ENCODE measurements around the gene MED14. TPM values are rescaled to one million over a fixed set of nuclear protein-coding genes. Genes with fewer than 3 reads are reported as not detected.

The MED14 gene
- total and polyA plus RNA-seq, 2 of the 13 experiments (the other 11 are each of a cell fraction or from before 2014, with no cell fraction given): 10.2 to 16.3 TPM

DNA sequence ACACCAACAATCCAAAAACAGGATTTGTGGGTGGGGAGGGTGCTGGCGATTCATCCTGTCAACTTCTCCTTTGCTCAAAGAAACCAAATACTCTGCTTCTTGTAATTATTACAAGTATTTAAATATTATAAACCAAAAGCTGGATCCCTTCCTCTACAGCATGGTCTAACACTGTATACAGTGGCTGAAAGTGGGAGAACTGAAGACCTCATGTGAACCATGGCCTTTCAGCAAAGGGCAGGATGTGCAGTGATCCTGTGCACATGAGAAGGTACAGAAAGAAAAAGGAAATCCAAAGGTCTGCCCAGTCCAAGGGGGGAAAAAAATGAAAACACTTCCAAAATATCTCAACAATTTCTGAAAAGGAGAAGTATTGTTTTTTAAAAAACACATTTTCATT is 82.7 kb downstream of the MED14 start:
- H3K4me3 ChIP-seq (replicated peaks in 1 of 3; ENCODE audit: insufficient read depth in 1 of 3, low read depth in 2 of 3, low read length in 3 of 3): no peak overlapping the region
- BruUV-seq (replicated peaks): no TSS peak
- H2AFZ ChIP-seq (ENCODE audit: low read length): no peak overlapping the region
- ChIA-PET CTCF (ENCODE audit: low intra/inter-chr PET ratio, low total read pairs) (no interaction called here), POLR2A (no interaction called here)
- 96% methylated on average over 1 of the region's 1 CpG for WGBS (ENCODE audit: low lambda C conversion rate)
- FAIRE-seq (no peak), DNase-seq (ENCODE audit: low spot score) (no peak), ATAC-seq (no peak)
- no peaks in the 10 kb centered on the region for H4K20me1 ChIP-seq (ENCODE audit: insufficient read depth, low read length)
- H3K27me3 ChIP-seq (ENCODE audit: control insufficient read depth in 1 of 2, insufficient read depth in 2 of 2, low read length in 2 of 2): no peaks in the 10 kb centered on the region
- no peak overlapping the region for H3K9ac ChIP-seq (ENCODE audit: insufficient read depth, low read depth, low read length)
- H3K27ac ChIP-seq (ENCODE audit: extremely low read length, insufficient read depth, low read length): no peak overlapping the region
- H3K4me2 ChIP-seq (ENCODE audit: low read depth, low read length): no peak overlapping the region
- H3K36me3 ChIP-seq (replicated peaks in 1 of 2; ENCODE audit: control insufficient read depth in 1 of 2, insufficient read depth in 2 of 2, low read length in 2 of 2): peaks cover 0 to 9% of the 10 kb centered on the region in 2 experiments; a peak in 2 of 5 replicates
- intact Hi-C loops (cut with micrococcal nuclease; ENCODE audit: unreplicated experiment) (loop anchor here (5.0 kb wide), 2 partner anchors 140 to 370 kb away; no protein-coding TSS in a partner anchor), in situ Hi-C loops (cut with HindIII; ENCODE audit: extremely low pct_ligation_motif_present, low pct_unique_long_range_greater_than_20kb) (no loop called here)
- H3K79me2 ChIP-seq (ENCODE audit: insufficient read depth, low read length): no peaks in the 10 kb centered on the region
- no peak for TF ChIP-seq TBL1XR1 (IDR thresholded peaks at IDR 0.05; ENCODE audit: borderline replicate concordance, low read length, partially characterized antibody)
- no peak for TF ChIP-seq MTA1 (CRISPR knock-in tag; IDR thresholded peaks at IDR 0.05; ENCODE audit: borderline replicate concordance)
- no peak for TF ChIP-seq ZNF501 (CRISPR knock-in tag; IDR thresholded peaks at IDR 0.05)
- no peak for TF ChIP-seq ZNF274 (CRISPR knock-in tag; IDR thresholded peaks at IDR 0.05)
- TF ChIP-seq ZNF224 (CRISPR knock-in tag; IDR thresholded peaks at IDR 0.05): no peak
- H3K9me3 ChIP-seq (ENCODE audit: low read length): no peaks in the 10 kb centered on the region
- no peaks in the 10 kb centered on the region for H3K4me1 ChIP-seq (ENCODE audit: insufficient read depth, low read length)

DNA sequence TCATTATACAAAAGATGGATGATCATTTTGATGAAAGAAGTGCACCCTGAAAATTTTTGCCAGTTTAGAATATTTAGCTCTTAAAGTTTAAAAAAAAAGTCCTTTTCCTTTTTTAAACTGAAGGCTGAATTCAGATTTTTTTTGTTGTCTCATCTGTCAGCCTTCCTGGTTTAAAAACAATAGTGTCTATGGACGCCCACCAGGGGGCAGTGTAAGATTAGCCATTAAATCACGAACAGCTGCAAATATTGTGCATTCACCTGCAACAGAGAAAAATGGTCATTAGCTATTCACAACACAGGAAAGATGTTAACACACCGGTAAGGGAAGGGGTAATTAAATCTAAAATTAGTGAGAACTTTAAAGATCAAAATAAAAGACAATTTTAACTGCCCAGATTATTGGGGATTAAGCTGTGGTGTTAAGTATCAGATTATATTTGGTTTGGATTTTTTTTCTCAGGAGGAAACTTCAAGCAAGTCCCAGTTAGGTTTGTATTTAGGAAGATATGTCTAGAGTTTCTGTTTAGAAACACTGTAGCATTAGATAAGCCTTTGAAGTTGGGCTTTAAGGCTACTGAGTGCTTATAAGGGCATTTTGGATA is 83.6 kb downstream of the MED14 start:
- Histone ChIP-seq H3K27me3 (ENCODE audit: control insufficient read depth in 1 of 2, insufficient read depth in 2 of 2, low read length in 2 of 2) (no peaks in the 10 kb centered on the region), H3K4me3 (replicated peaks in 1 of 3; ENCODE audit: insufficient read depth in 1 of 3, low read depth in 2 of 3, low read length in 3 of 3) (no peak overlapping the region), H3K4me1 (ENCODE audit: insufficient read depth, low read length) (no peaks in the 10 kb centered on the region), H3K9me3 (ENCODE audit: low read length) (no peaks in the 10 kb centered on the region), H4K20me1 (ENCODE audit: insufficient read depth, low read length) (no peaks in the 10 kb centered on the region), H3K36me3 (replicated peaks in 1 of 2; ENCODE audit: control insufficient read depth in 1 of 2, insufficient read depth in 2 of 2, low read length in 2 of 2) (peaks cover 0 to 5% of the 10 kb centered on the region in 2 experiments; a peak in 1 of 5 replicates), H3K4me2 (ENCODE audit: low read depth, low read length) (no peak overlapping the region), H2AFZ (ENCODE audit: low read length) (no peak overlapping the region), H3K79me2 (ENCODE audit: insufficient read depth, low read length) (peaks cover 2% of the 10 kb centered on the region), H3K27ac (ENCODE audit: extremely low read length, insufficient read depth, low read length) (no peak overlapping the region), H3K9ac (ENCODE audit: insufficient read depth, low read depth, low read length) (no peak overlapping the region)
- no TSS peak for BruUV-seq (replicated peaks)
- CTCF ChIA-PET (ENCODE audit: low intra/inter-chr PET ratio, low total read pairs): interaction anchor here (1.2 kb wide), 1 partner anchor 142 kb away, joined by 6 read pairs; no protein-coding TSS in a partner anchor
- WGBS (ENCODE audit: low lambda C conversion rate): 7% methylated on average over 3 of the region's 3 CpGs
- FAIRE-seq (no peak), ATAC-seq (no peak), DNase-seq (ENCODE audit: low spot score) (peak; percentile 52)
- POLR2A ChIA-PET: no interaction called here
- intact Hi-C loops (cut with micrococcal nuclease; ENCODE audit: unreplicated experiment) (loop anchor here (5.0 kb wide), 2 partner anchors 141 to 371 kb away; no protein-coding TSS in a partner anchor), in situ Hi-C loops (cut with HindIII; ENCODE audit: extremely low pct_ligation_motif_present, low pct_unique_long_range_greater_than_20kb) (no loop called here)
- no peak for TF ChIP-seq SMYD3 (CRISPR knock-in tag; IDR thresholded peaks at IDR 0.05)
- peak; percentile 71 for TF ChIP-seq STAG1 (CRISPR knock-in tag; IDR thresholded peaks at IDR 0.05)
- no peak for TF ChIP-seq TBX2 (CRISPR knock-in tag; IDR thresholded peaks at IDR 0.05; ENCODE audit: borderline replicate concordance)
- TF ChIP-seq NFE2 (CRISPR knock-in tag; IDR thresholded peaks at IDR 0.05): no peak
- TF ChIP-seq, protein P1, sequence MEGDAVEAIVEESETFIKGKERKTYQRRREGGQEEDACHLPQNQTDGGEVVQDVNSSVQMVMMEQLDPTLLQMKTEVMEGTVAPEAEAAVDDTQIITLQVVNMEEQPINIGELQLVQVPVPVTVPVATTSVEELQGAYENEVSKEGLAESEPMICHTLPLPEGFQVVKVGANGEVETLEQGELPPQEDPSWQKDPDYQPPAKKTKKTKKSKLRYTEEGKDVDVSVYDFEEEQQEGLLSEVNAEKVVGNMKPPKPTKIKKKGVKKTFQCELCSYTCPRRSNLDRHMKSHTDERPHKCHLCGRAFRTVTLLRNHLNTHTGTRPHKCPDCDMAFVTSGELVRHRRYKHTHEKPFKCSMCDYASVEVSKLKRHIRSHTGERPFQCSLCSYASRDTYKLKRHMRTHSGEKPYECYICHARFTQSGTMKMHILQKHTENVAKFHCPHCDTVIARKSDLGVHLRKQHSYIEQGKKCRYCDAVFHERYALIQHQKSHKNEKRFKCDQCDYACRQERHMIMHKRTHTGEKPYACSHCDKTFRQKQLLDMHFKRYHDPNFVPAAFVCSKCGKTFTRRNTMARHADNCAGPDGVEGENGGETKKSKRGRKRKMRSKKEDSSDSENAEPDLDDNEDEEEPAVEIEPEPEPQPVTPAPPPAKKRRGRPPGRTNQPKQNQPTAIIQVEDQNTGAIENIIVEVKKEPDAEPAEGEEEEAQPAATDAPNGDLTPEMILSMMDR (CRISPR knock-in tag; IDR thresholded peaks at IDR 0.05): peak; percentile 63
- TF ChIP-seq, protein P2, sequence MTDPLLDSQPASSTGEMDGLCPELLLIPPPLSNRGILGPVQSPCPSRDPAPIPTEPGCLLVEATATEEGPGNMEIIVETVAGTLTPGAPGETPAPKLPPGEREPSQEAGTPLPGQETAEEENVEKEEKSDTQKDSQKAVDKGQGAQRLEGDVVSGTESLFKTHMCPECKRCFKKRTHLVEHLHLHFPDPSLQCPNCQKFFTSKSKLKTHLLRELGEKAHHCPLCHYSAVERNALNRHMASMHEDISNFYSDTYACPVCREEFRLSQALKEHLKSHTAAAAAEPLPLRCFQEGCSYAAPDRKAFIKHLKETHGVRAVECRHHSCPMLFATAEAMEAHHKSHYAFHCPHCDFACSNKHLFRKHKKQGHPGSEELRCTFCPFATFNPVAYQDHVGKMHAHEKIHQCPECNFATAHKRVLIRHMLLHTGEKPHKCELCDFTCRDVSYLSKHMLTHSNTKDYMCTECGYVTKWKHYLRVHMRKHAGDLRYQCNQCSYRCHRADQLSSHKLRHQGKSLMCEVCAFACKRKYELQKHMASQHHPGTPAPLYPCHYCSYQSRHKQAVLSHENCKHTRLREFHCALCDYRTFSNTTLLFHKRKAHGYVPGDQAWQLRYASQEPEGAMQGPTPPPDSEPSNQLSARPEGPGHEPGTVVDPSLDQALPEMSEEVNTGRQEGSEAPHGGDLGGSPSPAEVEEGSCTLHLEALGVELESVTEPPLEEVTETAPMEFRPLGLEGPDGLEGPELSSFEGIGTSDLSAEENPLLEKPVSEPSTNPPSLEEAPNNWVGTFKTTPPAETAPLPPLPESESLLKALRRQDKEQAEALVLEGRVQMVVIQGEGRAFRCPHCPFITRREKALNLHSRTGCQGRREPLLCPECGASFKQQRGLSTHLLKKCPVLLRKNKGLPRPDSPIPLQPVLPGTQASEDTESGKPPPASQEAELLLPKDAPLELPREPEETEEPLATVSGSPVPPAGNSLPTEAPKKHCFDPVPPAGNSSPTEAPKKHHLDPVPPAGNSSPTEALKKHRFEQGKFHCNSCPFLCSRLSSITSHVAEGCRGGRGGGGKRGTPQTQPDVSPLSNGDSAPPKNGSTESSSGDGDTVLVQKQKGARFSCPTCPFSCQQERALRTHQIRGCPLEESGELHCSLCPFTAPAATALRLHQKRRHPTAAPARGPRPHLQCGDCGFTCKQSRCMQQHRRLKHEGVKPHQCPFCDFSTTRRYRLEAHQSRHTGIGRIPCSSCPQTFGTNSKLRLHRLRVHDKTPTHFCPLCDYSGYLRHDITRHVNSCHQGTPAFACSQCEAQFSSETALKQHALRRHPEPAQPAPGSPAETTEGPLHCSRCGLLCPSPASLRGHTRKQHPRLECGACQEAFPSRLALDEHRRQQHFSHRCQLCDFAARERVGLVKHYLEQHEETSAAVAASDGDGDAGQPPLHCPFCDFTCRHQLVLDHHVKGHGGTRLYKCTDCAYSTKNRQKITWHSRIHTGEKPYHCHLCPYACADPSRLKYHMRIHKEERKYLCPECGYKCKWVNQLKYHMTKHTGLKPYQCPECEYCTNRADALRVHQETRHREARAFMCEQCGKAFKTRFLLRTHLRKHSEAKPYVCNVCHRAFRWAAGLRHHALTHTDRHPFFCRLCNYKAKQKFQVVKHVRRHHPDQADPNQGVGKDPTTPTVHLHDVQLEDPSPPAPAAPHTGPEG (CRISPR knock-in tag; IDR thresholded peaks at IDR 0.05): no peak

All from HepG2 (cell line).